Measurements from ENCODE around the gene CLEC20A.

GRCh38 chr1:178531887-178532286, 35.1 kb upstream of the CLEC20A start:
- TF ChIP-seq TRIM24 (IDR thresholded peaks at IDR 0.05) (no peak), FOXO4 (CRISPR knock-in tag; IDR thresholded peaks at IDR 0.05) (no peak), ATF3 (IDR thresholded peaks at IDR 0.05) (no peak), ATF3 (CRISPR knock-in tag; conservative IDR thresholded peaks at IDR 0.05) (no peak), CTCF (IDR thresholded peaks at IDR 0.05 in 2 of 3, conservative IDR thresholded peaks at IDR 0.05 in 1 of 3; ENCODE audit: insufficient read depth in 2 of 3, low read depth in 1 of 3, low read length in 3 of 3) (no peak), EGR1 (conservative IDR thresholded peaks at IDR 0.05) (no peak), MAFG (tag; conservative IDR thresholded peaks at IDR 0.05) (no peak), IRF1 (CRISPR knock-in tag; IDR thresholded peaks at IDR 0.05; ENCODE audit: borderline replicate concordance) (no peak), ZZZ3 (IDR thresholded peaks at IDR 0.05) (no peak), NEUROD1 (IDR thresholded peaks at IDR 0.05; ENCODE audit: borderline replicate concordance, low read depth, low read length, partially characterized antibody) (no peak), ZFP36 (IDR thresholded peaks at IDR 0.05; ENCODE audit: low read depth, low read length, partially characterized antibody) (no peak), MAFF (IDR thresholded peaks at IDR 0.05; ENCODE audit: low read length) (no peak), ESRRA (IDR thresholded peaks at IDR 0.05; ENCODE audit: borderline replicate concordance, low read depth) (no peak)

Measured in K562 (cell line).